Mesodermal cell (in vitro differentiated cells): Measurements from ENCODE around the gene COL4A1.
"Not testable (repeated sequence)": the region's sequence is repeated elsewhere in the genome, so short reads cannot be mapped to it uniquely, and the experiment has no call there.

Experiments
- H3K27ac ChIP-seq: 2 replicates; pipeline ENCODE4 v1.7.0; 2013; ENCODE audit warnings: mild to moderate bottlenecking, low read depth, low read length, moderate library complexity; ENCODE audit not compliant: severe bottlenecking
- H3K36me3 ChIP-seq: 2 replicates; pipeline ENCODE4 v1.7.1; 2013; ENCODE audit warnings: mild to moderate bottlenecking, low read length, moderate library complexity; ENCODE audit not compliant: control insufficient read depth, insufficient read depth
- H3K4me1 ChIP-seq: one replicate; pipeline ENCODE4 v1.7.1; 2013; ENCODE audit warnings: mild to moderate bottlenecking, low read length; ENCODE audit not compliant: insufficient read depth, control insufficient read depth, poor library complexity, severe bottlenecking
- H3K4me3 ChIP-seq: 2 replicates; pipeline ENCODE4 v1.7.0; 2013; ENCODE audit warnings: low read length, control low read depth, mild to moderate bottlenecking; ENCODE audit not compliant: insufficient read depth, poor library complexity, severe bottlenecking; ENCODE audit errors: extremely low read depth
- H3K9me3 ChIP-seq: 2 replicates; pipeline ENCODE4 v1.7.1; 2013; ENCODE audit warnings: mild to moderate bottlenecking, low read length, moderate library complexity; ENCODE audit not compliant: control insufficient read depth
- WGBS, 2 experiments: methylation state at CpG; one replicate each; pipeline ENCODE4 v1.1.5; 2013; ENCODE audit warnings: missing lambda C conversion rate in 2 of 2; ENCODE audit not compliant: insufficient coverage in 2 of 2; 5-methylcytosine and 5-hydroxymethylcytosine counted together

Gene COL4A1

GRCh38 chr13:110323172-110323891 lies 16.4 kb upstream of the COL4A1 start:
- no peak overlapping the region for H3K4me3 ChIP-seq
- H3K27ac ChIP-seq, result no peak overlapping the region
- peaks cover 65% of the 10 kb centered on the region for H3K36me3 ChIP-seq
- 97 to 98% methylated on average over 4 to 6 of the region's 8 CpGs for WGBS, 2 experiments
- no peaks in the 10 kb centered on the region for H3K9me3 ChIP-seq
- H3K4me1 ChIP-seq, result peaks cover 78% of the 10 kb centered on the region

- Histone ChIP-seq H3K36me3 (peaks cover 66% of the 10 kb centered on the region), H3K27ac (no peak overlapping the region), H3K4me1 (peaks cover 82% of the 10 kb centered on the region), H3K4me3 (no peak overlapping the region), H3K9me3 (no peaks in the 10 kb centered on the region)
- WGBS, 2 experiments, result 94 to 100% methylated on average over 4 to 7 of the region's 7 CpGs
These were observed 15.8 kb upstream of the COL4A1 start for GRCh38 chr13:110322828-110323171.

- 90 to 94% methylated on average over 14 to 15 of the region's 16 CpGs for WGBS, 2 experiments
- peaks cover 71% of the 10 kb centered on the region for H3K36me3 ChIP-seq
These were observed 15.3 kb upstream of the COL4A1 start for GRCh38 chr13:110322126-110322827.

GRCh38 chr13:110321573-110321972 lies 14.6 kb upstream of the COL4A1 start:
- 100% methylated on average over 1 to 2 of the region's 3 CpGs for WGBS, 2 experiments
- not testable (repeated sequence) for H3K9me3 ChIP-seq, H3K27ac ChIP-seq, H3K4me3 ChIP-seq
- peaks cover 74% of the 10 kb centered on the region for H3K36me3 ChIP-seq
- H3K4me1 ChIP-seq, result peaks cover 76% of the 10 kb centered on the region

More at GRCh38 chr13:110322126-110322827, 15.3 kb upstream of the COL4A1 start:
- Histone ChIP-seq H3K27ac (no peak overlapping the region), H3K4me3 (no peak overlapping the region), H3K4me1 (peaks cover 83% of the 10 kb centered on the region), H3K9me3 (no peaks in the 10 kb centered on the region)

GRCh38 chr13:110320645-110321044 lies 13.7 kb upstream of the COL4A1 start:
- H3K4me1 ChIP-seq, result peaks cover 69% of the 10 kb centered on the region
- H3K36me3 ChIP-seq, result peaks cover 77% of the 10 kb centered on the region
- H3K4me3 ChIP-seq, result no peak overlapping the region
- H3K27ac ChIP-seq, result peak overlapping the region; percentile 72
- WGBS, 2 experiments, result no CpG with 5 or more reads among the region's 2 CpGs
- H3K9me3 ChIP-seq, result no peaks in the 10 kb centered on the region

GRCh38 chr13:110319774-110320509 lies 13.0 kb upstream of the COL4A1 start:
- WGBS, 2 experiments, result 87 to 92% methylated on average over 17 to 18 of the region's 19 CpGs
- Histone ChIP-seq H3K36me3 (peaks cover 76% of the 10 kb centered on the region), H3K9me3 (no peaks in the 10 kb centered on the region), H3K4me3 (no peak overlapping the region), H3K27ac (peak overlapping the region; percentile 72), H3K4me1 (peaks cover 65% of the 10 kb centered on the region)

GRCh38 chr13:110319397-110319773 lies 12.4 kb upstream of the COL4A1 start:
- peaks cover 76% of the 10 kb centered on the region for H3K36me3 ChIP-seq

GRCh38 chr13:110318920-110319319 lies 12.0 kb upstream of the COL4A1 start:
- H3K4me1 ChIP-seq, result peaks cover 66% of the 10 kb centered on the region

More at GRCh38 chr13:110319397-110319773, 12.4 kb upstream of the COL4A1 start:
- 75 to 95% methylated on average over 2 to 4 of the region's 4 CpGs for WGBS, 2 experiments
- Histone ChIP-seq H3K27ac (peak overlapping the region; percentile 72), H3K4me1 (peaks cover 66% of the 10 kb centered on the region), H3K9me3 (no peaks in the 10 kb centered on the region), H3K4me3 (no peak overlapping the region)

GRCh38 chr13:110317496-110318195 lies 10.7 kb upstream of the COL4A1 start:
- peaks cover 69% of the 10 kb centered on the region for H3K4me1 ChIP-seq
- H3K36me3 ChIP-seq, result peaks cover 74% of the 10 kb centered on the region
- H3K4me3 ChIP-seq, result no peak overlapping the region
- H3K9me3 ChIP-seq, result no peaks in the 10 kb centered on the region
- H3K27ac ChIP-seq, result no peak overlapping the region
- 94 to 97% methylated on average over 9 to 10 of the region's 13 CpGs for WGBS, 2 experiments

More at GRCh38 chr13:110318920-110319319, 12.0 kb upstream of the COL4A1 start:
- Histone ChIP-seq H3K9me3 (no peaks in the 10 kb centered on the region), H3K4me3 (no peak overlapping the region), H3K36me3 (peaks cover 77% of the 10 kb centered on the region), H3K27ac (no peak overlapping the region)
- WGBS, 2 experiments, result 80 to 100% methylated on average over 3 to 5 of the region's 7 CpGs

GRCh38 chr13:110317093-110317492 lies 10.1 kb upstream of the COL4A1 start:
- Histone ChIP-seq H3K9me3 (no peaks in the 10 kb centered on the region), H3K4me1 (peaks cover 70% of the 10 kb centered on the region), H3K36me3 (peaks cover 70% of the 10 kb centered on the region), H3K4me3 (no peak overlapping the region), H3K27ac (no peak overlapping the region)
- 90 to 96% methylated on average over 5 of the region's 5 CpGs for WGBS, 2 experiments
